Pancreas (tissue), 10 donors: ENCODE data around the gene NOLC1. TPM values are rescaled to one million over a fixed set of nuclear protein-coding genes. Genes with fewer than 3 reads are reported as not detected.

ENCODE experiments used
- ATAC-seq, 4 donors: fragments of 200-7000 bp; cut with Tn5 transposase; one replicate each; pipeline versions ENCODE4 v1.8.0 to v1.9.1; 2020; ENCODE audit warnings: mild to moderate bottlenecking in 4 of 4, moderate library complexity in 4 of 4
- DNase-seq, 6 donors: peaks; one replicate each; pipeline ENCODE4 v3.0.0-alpha.2; 2020
- FAIRE-seq: peaks from 2 replicates; lab custom pipeline; 2012; peaks lifted over from hg19 to GRCh38; lab: Jason Lieb, UNC
- H3K27ac ChIP-seq, 4 donors: fragments of 200-600 bp; sonication (generic); 1 replicate in 3 of 4; 2 replicates in 1 of 4; pipeline versions ENCODE4 v1.5.0 to v1.8.0; 2020
- H3K27me3 ChIP-seq, 4 donors: fragments of 200-600 bp; one replicate each; pipeline ENCODE4 v1.8.0; 2021
- H3K36me3 ChIP-seq, 3 donors: fragments of 200-600 bp; sonication (generic) in 1 of 3; one replicate each; pipeline versions ENCODE4 v1.5.0 to v1.8.0; 2020 to 2021
- H3K4me1 ChIP-seq, 3 donors: fragments of 200-600 bp; one replicate each; pipeline ENCODE4 v1.8.0; 2021
- H3K4me3 ChIP-seq, 4 donors: fragments of 200-600 bp; sonication (generic) in 2 of 4; one replicate each; pipeline versions ENCODE4 v1.5.0 to v1.8.0; 2020 to 2021
- H3K9me3 ChIP-seq, 4 donors: fragments of 200-600 bp; one replicate each; pipeline ENCODE4 v1.8.0; 2021
- WGBS, 2 donors: extraction: QIAGEN DNeasy Blood & Tissue Kit; methylation state at CpG; one replicate each; pipeline ENCODE4 v1.1.7; 2013; 5-methylcytosine and 5-hydroxymethylcytosine counted together
- intact Hi-C, 3 donors: fragments of 100-400 bp; cut with DNase I; formaldehyde crosslinking; loops; one replicate each; pipeline versions ENCODE4 v1.11.1 to v1.14.2; 2022
- polyA plus RNA-seq, 2 donors: library from polyadenylated mRNA; stranded (reverse); fragments of 200-250 nt; gene quantifications; one replicate each; pipeline ENCODE4 v1.2.3, GENCODE V29; 2013
- total RNA-seq, 6 donors: library from RNA; stranded (reverse); fragmentation: NEBNext Ultra II Directional in 4 of 6; extraction: Animal tissue kit (Norgen Biotek cat#: 25700) in 4 of 6; gene quantifications; one replicate each; pipeline versions ENCODE4 v1.2.1 to v1.2.4, GENCODE V29; 2021 to 2023
- TF ChIP-seq, protein P1 (sequence below), 4 donors: fragments of 200-600 bp; sonication (generic) in 3 of 4; IDR thresholded peaks; one replicate each; pipeline versions ENCODE4 v1.5.0 to v1.8.0; 2021; ENCODE audit warnings: antibody characterized with exemption in 4 of 4
- donor health status: healthy with polysubstance abuse.
- donor health status: DM: no; HTN: no; CAD: no; lungs with moderate emphysema.
- donor health status: DM: no; HTN: no; CAD: no.
- donor health status: control.
- donor health status: control.
- donor health status: Bipolar disorder and iron deficiency.
- donor health status: DM: yes; HTN: yes; CAD: no.
- donor health status: DM: no; HTN: no; CAD: no.
- donor health status: DM: no; HTN: no; CAD: no.
- donor health status: DM: yes; HTN: yes; CAD: no.

The NOLC1 gene
- total and polyA plus RNA-seq, 8 donors: 14.8 to 33.7 (median 25.7) TPM

DNA sequence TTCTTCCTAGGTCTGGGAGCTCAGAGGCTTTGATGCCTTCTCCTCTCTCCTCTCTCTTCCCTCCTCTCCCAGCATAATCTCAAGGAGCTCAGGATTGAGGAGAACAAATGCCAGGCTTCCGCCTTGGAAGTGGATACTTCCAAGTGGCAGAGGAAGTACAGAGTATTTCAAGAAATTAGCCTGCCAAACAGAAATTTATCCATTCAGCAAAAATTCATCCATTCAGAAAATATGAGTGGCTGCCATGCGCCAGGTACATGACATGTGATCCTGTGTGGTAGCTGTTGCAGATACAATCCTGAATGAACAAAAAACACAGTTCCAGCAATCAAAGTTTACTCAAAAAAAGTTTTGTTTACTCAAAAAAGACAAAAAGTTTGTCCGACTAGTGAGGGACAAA lies 18.4 kb downstream of the NOLC1 start:
- H3K9me3 ChIP-seq: no peaks in the 10 kb centered on the region
- 55 to 69% methylated on average over 3 of the region's 3 CpGs for WGBS, 2 donors
- no peaks in the 10 kb centered on the region for H3K27me3 ChIP-seq
- no peak for ATAC-seq
- FAIRE-seq: no peak
- intact Hi-C loops: no loop called here
- DNase-seq: no peak
- H3K4me1 ChIP-seq: peaks cover 0 to 3% (median 0%) of the 10 kb centered on the region in 3 donors
- H3K27ac ChIP-seq: no peak overlapping the region
- TF ChIP-seq, protein P1, sequence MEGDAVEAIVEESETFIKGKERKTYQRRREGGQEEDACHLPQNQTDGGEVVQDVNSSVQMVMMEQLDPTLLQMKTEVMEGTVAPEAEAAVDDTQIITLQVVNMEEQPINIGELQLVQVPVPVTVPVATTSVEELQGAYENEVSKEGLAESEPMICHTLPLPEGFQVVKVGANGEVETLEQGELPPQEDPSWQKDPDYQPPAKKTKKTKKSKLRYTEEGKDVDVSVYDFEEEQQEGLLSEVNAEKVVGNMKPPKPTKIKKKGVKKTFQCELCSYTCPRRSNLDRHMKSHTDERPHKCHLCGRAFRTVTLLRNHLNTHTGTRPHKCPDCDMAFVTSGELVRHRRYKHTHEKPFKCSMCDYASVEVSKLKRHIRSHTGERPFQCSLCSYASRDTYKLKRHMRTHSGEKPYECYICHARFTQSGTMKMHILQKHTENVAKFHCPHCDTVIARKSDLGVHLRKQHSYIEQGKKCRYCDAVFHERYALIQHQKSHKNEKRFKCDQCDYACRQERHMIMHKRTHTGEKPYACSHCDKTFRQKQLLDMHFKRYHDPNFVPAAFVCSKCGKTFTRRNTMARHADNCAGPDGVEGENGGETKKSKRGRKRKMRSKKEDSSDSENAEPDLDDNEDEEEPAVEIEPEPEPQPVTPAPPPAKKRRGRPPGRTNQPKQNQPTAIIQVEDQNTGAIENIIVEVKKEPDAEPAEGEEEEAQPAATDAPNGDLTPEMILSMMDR (IDR thresholded peaks at IDR 0.05): no peak
- no peaks in the 10 kb centered on the region for H3K36me3 ChIP-seq
- no peak overlapping the region for H3K4me3 ChIP-seq

GRCh38 chr10:102172288-102172687 lies 20.1 kb downstream of the NOLC1 start:
- FAIRE-seq (no peak), ATAC-seq (no peak), DNase-seq (no peak)
- H3K36me3 ChIP-seq: no peaks in the 10 kb centered on the region
- H3K4me3 ChIP-seq: no peak overlapping the region
- 78 to 81% methylated on average over 8 of the region's 8 CpGs for WGBS, 2 donors
- H3K27me3 ChIP-seq: no peaks in the 10 kb centered on the region
- no peak overlapping the region for H3K27ac ChIP-seq
- H3K4me1 ChIP-seq: peaks cover 0 to 3% (median 0%) of the 10 kb centered on the region in 3 donors
- no peaks in the 10 kb centered on the region for H3K9me3 ChIP-seq
- intact Hi-C loops: no loop called here
- TF ChIP-seq, protein P1 (IDR thresholded peaks at IDR 0.05): no peak

DNA sequence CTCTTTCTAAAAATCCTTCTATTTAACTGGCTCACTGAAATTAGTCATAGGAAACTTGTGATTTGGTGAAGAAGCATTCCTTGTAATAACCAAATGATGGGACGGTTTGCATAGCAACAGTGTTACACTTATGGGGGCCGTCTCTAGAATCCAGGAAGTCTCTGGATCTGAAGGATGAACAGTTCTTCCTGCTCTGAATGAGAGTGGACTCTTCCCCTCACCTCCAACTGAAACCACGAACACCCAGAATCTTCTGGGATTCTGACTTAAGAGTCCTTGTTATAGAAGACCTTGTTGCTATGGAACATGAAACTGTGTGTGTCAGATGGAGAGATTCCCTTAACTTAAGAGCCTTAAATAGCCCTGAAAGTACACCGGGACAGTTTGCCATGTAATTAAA lies 23.2 kb downstream of the NOLC1 start:
- no peaks in the 10 kb centered on the region for H3K27me3 ChIP-seq
- no peak overlapping the region for H3K27ac ChIP-seq
- intact Hi-C loops: no loop called here
- TF ChIP-seq, protein P1 (IDR thresholded peaks at IDR 0.05): no peak
- no peak for FAIRE-seq
- 42 to 55% methylated on average over 4 of the region's 4 CpGs for WGBS, 2 donors
- H3K9me3 ChIP-seq: no peaks in the 10 kb centered on the region
- DNase-seq: no peak
- no peaks in the 10 kb centered on the region for H3K36me3 ChIP-seq
- no peaks in the 10 kb centered on the region for H3K4me1 ChIP-seq
- no peak for ATAC-seq
- no peak overlapping the region for H3K4me3 ChIP-seq

GRCh38 chr10:102184606-102185005 lies 32.4 kb downstream of the NOLC1 start:
- DNase-seq (no peak), ATAC-seq (no peak), FAIRE-seq (no peak)
- Histone ChIP-seq H3K4me1 (no peaks in the 10 kb centered on the region), H3K36me3 (no peaks in the 10 kb centered on the region), H3K4me3 (no peak overlapping the region), H3K27ac (no peak overlapping the region), H3K9me3 (no peaks in the 10 kb centered on the region), H3K27me3 (no peaks in the 10 kb centered on the region)
- intact Hi-C loops: no loop called here
- WGBS, 2 donors: 76 to 86% methylated on average over 2 of the region's 2 CpGs
- TF ChIP-seq, protein P1 (IDR thresholded peaks at IDR 0.05): no peak

- H3K27ac ChIP-seq: no peak overlapping the region
- 63 to 64% methylated on average over 2 of the region's 2 CpGs for WGBS, 2 donors
- H3K4me3 ChIP-seq: no peak overlapping the region
- TF ChIP-seq, protein P1 (IDR thresholded peaks at IDR 0.05): no peak
- no peaks in the 10 kb centered on the region for H3K9me3 ChIP-seq
- FAIRE-seq (no peak), ATAC-seq (no peak), DNase-seq (no peak)
- no peaks in the 10 kb centered on the region for H3K36me3 ChIP-seq
- no peaks in the 10 kb centered on the region for H3K27me3 ChIP-seq
- no peaks in the 10 kb centered on the region for H3K4me1 ChIP-seq
- intact Hi-C loops: no loop called here
These were observed 33.1 kb downstream of the NOLC1 start for GRCh38 chr10:102185272-102185671.
